HS-27A (cell line): Measurements from ENCODE around the gene SLFN12.
A peak's percentile ranks its signal among the peaks of the same experiment; 100 is the strongest.
"Not testable (repeated sequence)": the region's sequence is repeated elsewhere in the genome, so short reads cannot be mapped to it uniquely, and the experiment has no call there.

Experiments used
- DNase-seq: peaks from one replicate; pipeline ENCODE4 v3.0.0-alpha.2; 2012; ENCODE audit warnings: low read depth, missing footprints

SLFN12 gene

DNA sequence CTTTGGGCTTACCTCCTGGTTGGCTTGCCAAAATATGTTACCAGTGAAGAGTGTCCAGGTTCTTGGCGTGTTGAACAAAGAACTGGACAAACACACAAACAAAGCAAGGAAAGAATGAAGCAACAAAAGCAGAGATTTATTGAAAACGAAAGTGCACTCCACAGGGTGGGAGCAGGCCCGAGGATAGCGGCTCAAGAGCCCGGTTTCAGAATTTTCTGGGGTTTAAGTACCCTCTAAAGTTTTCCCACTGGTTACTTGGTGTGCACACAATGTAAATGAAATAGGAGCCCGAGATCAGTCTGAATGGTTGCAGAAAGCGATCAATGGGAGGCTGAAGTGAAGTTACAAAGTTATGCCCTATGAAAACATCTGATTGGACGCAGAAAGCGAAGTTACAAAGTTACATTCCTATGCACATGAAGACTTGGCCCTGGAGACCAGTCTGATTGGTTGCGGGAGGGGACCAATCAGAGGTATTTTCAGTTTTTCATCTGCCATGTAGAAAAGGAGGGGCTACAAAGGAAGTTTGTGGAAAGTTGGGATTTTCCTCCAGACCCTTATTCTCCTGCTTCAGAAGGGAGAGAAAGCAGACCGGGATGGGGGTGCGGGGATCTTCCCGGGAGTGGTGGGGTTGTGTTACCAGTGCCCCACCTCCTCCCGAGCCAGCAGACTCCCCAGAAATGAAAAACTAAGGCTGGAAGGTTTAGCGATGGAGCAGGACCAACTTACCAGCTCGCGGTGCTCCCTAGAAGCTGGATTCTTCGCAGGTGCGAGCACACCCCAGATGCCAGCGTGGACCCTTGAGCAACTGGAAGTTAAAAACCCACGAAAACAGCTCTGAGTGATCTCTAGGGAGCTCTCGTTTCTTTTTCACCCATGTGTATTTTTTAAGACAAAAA is at the start of gene SLFN12:
SLFN12 (minus strand) TSS at position 325 of the 899 bp plus-strand sequence. CDS start 9,472 bp downstream, outside the sequence.
- no peak for DNase-seq

DNA sequence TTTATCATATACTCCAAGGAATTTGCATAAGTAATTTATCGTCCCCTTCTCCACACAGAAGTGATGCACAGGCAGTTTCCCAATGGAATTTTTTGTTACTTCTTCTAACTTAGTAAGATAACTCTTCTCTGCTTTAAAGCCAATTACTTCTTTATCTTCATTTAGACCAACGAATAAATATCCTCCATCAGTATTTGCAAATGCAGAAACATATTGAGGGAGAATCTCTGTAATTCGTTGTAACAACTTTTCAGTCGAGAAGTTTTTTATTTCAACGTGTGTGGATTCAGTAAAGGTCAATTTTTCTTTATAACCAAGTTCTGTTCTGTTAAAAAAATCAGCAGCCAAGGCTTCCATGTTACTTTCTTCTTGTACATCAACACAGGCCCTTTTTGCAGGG is 47.0 kb upstream of the SLFN12 start:
- DNase-seq: no peak

DNA sequence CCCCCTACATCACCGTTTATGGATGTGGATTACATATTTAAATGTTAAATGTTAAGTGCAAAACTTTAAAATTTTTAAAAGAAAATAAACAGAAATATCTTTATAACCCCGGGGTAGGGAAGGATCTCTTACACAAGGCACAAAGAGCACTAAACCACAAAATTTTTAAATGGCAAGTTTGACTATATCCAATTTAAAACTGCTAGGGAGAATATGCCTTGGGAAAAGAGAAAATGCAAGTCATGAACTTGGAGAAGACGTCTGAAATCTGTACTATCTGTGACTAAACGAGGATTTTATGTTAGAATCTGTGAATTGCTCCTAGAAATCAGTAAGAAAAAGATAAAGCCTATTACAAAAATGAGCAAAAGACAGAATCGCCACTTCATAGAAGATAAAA is 44.9 kb upstream of the SLFN12 start:
- DNase-seq: no peak

DNA sequence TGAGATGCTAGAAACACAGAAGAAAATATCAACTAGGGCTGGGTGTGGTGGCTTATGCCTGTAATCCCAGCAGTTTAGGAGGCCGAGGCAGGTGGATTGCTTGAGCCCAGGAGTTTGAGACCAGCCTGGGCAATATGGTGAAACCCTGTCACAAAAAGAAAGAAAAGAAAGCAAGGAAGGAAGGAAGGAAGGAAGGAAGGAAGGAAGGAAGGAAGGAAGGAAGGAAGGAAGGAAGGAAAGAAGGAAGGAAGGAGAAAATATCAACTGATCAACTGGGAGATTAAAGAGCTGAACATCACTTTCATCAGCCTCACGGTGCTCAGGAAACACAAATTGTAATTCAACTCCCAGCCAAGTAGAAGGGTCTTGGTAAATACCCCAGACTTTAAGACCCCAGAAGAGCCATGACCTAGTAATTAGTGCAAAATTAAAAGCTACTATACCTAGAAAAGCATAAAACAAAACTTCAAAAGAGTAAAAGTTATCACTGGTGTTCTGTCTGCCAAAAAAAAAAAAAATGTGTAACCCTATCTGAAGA is 44.1 kb upstream of the SLFN12 start:
- DNase-seq: no peak

GRCh38 chr17:35468475-35468874 is 36.2 kb upstream of the SLFN12 start:
- DNase-seq: no peak

- no peak for DNase-seq
Observed at GRCh38 chr17:35467824-35468223, 35.5 kb upstream of the SLFN12 start.

DNA sequence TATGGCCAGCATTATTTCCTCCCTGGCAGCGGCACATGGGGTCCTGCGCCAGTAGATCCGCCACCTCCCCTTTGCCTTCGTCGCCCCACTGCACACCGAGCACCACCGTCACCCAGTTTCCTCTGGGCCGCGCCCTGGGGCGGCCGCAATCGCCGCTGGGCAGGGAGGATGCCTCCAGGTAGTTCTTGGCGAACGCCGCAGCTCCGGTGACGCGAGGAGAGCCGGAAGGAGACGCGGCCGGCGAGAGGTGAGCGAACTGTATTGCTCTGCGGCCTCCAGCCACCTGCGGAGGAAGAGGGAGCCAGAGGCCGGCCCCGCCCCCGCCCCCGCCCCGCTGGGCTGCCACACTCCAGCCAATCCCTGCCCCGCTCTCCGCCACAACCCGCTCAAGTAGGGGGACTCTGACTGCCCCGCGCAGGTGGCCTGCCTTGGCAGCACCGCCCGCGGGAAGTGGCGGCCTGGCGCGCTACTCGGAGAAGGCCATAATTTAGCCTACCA is 28.1 kb upstream of the SLFN12 start:
- no peak for DNase-seq

- DNase-seq: not testable (repeated sequence)
Observed at GRCh38 chr17:35454035-35454434, 21.7 kb upstream of the SLFN12 start.

DNA sequence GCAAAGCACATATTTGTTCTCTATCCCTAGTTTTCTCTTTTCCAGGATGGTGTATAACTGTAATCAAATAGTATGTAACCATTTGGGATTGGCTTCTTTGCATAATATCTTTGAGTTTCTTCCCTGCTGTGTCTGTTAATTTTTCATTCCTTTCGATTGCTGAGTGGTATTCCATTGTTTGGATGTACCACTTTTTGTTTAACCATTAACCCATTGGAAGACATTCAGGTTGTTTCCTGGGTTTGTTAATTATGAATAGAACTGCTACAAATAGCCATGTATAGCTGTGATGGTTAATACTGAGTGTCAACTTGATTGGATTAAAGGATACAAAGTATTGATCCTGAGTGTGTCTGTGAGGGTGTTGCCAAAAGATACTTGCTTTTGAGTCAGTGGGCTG is 20.9 kb upstream of the SLFN12 start:
- no peak for DNase-seq

DNA sequence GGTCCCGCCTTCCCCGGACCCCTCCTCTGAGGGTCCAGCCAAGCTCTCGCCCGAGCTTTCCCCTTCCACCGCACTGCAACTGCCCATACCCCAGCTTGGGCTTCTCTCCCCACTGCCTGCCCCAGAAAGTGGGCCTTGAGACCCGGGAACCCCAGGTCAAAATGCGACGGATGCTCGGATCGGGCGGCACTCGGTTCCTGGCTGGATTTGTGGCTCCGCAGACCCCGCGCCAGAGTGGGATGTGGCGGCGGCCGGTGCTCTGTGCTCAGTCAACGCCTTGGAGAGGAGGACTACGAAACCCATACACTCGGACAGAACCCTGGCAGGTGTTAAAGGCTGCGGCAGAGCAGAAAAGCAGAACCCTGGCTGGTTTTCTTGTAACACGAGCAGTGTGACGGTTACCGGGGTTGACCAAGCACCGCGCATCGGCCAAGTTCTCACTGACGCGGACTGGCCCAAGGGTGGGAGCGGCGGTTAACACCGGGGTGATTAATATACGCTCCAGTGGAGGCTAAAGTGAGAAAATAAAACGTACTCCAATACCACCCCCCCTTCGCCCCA is 17.2 kb upstream of the SLFN12 start:
- no peak for DNase-seq

DNA sequence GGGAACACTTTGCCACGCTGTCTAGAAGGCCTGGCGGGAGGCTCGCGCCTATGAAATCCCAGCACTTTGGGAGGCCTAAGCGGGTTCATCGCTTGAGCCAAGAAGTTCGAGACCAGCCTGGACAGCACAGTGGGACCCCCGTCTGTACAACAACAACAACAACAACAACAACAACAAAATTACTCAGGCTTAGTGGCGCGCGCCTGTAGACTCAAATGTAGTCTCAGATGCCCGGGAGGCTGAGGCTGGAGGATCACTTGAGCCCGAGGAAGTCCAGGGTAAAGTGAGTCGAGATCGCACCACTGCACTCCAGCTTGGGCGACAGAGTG is 16.6 kb upstream of the SLFN12 start:
- no peak for DNase-seq

- no peak for DNase-seq
Observed at GRCh38 chr17:35448214-35448898, 16.1 kb upstream of the SLFN12 start, which contains the start of gene SLFN13. Gene SLFN13, minus strand, starts transcription at chr17:35448766. Its CDS starts 3,086 bp downstream, at chr17:35445680.

DNA sequence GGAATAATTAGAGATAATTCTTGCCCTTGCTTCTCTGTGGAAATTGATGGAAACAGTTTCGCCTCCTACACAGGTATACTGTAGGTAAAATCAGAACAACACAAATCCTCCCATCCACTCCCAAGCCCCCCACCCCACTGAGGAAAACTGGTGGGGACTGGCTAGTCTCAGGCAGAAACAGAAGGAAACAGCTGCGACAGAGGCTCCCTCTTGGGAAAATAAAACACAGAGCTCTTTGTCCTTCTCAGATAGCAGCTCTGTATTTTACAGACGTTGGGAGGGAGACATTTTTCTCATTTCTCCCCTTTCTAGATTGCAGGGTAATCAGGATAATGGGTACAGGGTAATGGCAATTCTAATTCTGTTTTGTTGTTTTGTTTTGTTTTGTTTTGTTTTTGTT is 15.2 kb upstream of the SLFN12 start:
- DNase-seq: no peak

- DNase-seq: no peak
Observed at GRCh38 chr17:35438433-35438832, 6.1 kb upstream of the SLFN12 start.

DNA sequence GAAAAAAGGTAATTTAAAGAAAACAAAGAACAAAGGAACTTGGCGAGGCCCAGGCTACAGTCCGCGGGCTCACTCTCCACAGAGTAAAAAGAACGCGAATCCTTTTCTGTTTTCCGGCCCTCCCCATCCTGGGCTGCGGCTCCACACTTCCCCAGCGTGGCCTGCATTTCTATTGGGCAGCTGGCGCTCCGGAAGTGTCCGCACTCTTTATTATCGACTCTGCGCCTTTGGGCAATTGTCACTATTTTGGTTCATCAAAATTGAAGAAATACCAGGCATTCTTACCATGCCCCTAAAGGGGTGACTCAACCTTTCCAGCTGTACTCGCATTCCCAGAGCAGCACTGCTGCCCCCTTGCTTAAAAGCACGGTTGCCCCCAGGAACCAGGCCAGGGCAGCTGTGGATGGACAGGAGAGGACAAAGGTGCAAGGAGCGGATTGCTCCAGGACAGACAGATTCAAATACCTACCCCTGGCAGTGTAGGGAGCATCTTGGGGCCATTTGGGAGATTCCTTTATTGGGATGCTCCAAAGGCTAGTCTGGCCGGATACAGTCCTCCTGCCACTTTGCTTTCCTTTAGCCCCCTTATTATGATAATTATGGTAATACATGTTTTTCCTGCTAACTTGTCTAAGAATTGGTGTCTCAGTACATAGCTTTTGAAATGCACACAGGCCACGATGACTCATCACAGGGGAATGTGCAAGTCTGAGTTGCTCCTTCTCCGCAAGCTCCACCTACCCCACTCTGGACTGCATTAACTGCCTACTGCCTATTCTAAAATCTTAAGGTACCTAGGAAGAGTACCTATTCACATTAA is 985 bp upstream of the SLFN12 start:
- DNase-seq: peak; percentile 93

GRCh38 chr17:35429702-35430101 is 2.6 kb downstream of the SLFN12 start:
- no peak for DNase-seq

- DNase-seq: no peak
Observed at GRCh38 chr17:35428229-35428628, 4.1 kb downstream of the SLFN12 start.

GRCh38 chr17:35423761-35424160 is 8.5 kb downstream of the SLFN12 start:
- no peak for DNase-seq

DNA sequence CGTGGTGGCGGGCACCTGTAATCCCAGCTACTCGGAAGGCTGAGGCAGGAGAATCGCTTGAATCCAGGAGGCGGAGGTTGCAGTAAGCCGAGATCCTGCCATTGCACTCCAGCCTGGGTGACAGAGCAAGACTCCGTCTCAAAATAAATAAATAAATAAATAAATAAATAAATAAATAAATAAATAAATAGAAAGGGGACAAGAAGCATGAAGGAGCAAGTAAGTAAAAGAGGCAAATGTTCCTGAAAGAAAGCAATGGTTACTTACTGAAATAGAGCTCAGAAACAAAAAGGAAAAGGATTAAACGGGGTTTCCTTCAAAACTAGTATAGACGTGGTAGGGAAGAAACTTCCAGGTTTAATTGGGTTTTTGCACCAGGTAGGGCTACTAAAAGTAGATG is 11.2 kb downstream of the SLFN12 start:
- not testable (repeated sequence) for DNase-seq

- no peak for DNase-seq
Observed at GRCh38 chr17:35416659-35417058, 15.6 kb downstream of the SLFN12 start.

DNA sequence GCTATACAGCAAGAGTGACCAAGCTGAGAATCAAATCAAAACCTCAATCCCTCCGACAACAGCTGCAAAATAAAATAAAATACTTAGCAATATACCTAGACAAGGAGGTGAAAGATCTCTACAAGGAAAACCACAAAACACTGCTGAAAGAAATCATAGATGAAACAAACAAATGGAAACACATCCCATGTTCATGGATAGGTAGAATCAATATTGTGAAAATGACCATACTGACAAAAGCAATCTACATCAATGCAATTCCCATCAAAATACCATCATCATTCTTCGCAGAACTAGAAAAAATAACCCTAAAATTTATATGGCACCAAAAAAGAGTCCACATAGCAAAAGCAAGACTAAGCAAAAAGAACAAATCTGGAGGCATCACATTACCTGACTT is 17.6 kb downstream of the SLFN12 start:
- DNase-seq: not testable (repeated sequence)

GRCh38 chr17:35414247-35414646 is 18.1 kb downstream of the SLFN12 start:
- no peak for DNase-seq
